T-cell (primary cell): Measurements from ENCODE around the gene MTMR6. TPM values are rescaled to one million over a fixed set of nuclear protein-coding genes. Genes with fewer than 3 reads are reported as not detected.

ENCODE experiments used
- ATAC-seq, 4 experiments: fragments of 200-7000 bp in 3 of 4; fragments of 150-1000 bp in 1 of 4; cut with Tn5 transposase; replicated peaks in 1 of 4; 1 replicate in 3 of 4; 2 replicates in 1 of 4; pipeline ENCODE4 v1.10.0; 2021; ENCODE audit warnings: moderate library complexity in 3 of 4, mild to moderate bottlenecking in 2 of 4, moderate number of reproducible peaks in 1 of 4
- CTCF ChIA-PET, 2 donors: fragments of 300-600 bp; sonication (Branson Sonifier 250); formaldehyde crosslinking; loops; one replicate each; lab custom pipeline; 2022; ENCODE audit warnings: antibody characterized with exemption in 2 of 2; lab: Charles Lee
- POLR2A ChIA-PET, 2 donors: fragments of 300-600 bp; sonication (Branson Sonifier 250); formaldehyde crosslinking; loops; one replicate each; lab custom pipeline; 2022; ENCODE audit warnings: antibody characterized with exemption in 2 of 2; lab: Charles Lee
- DNase-seq, 35 experiments: peaks; one replicate each; pipeline versions ENCODE4 v3.0.0 to v3.0.0-alpha.2; 2013 to 2023
- H3K27ac ChIP-seq: one replicate; pipeline ENCODE4 v1.5.1; 2013; ENCODE audit warnings: low read length
- H3K27me3 ChIP-seq, 2 experiments: replicated peaks in 1 of 2; 1 replicate in 1 of 2; 2 replicates in 1 of 2; pipeline versions ENCODE4 v1.6.1 to v1.7.0; 2013; ENCODE audit warnings: low read length in 1 of 2, mixed read lengths in 1 of 2; ENCODE audit not compliant: control insufficient read depth in 2 of 2, insufficient read depth in 2 of 2; ENCODE audit errors: extremely low read depth in 1 of 2
- H3K36me3 ChIP-seq, 2 donors: 1 replicate in 1 of 2; 2 replicates in 1 of 2; pipeline versions ENCODE4 v1.6.1 to v1.7.0; 2013; ENCODE audit warnings: low read length in 1 of 2; ENCODE audit not compliant: control insufficient read depth in 2 of 2, insufficient read depth in 1 of 2; ENCODE audit errors: extremely low read depth in 1 of 2
- H3K4me1 ChIP-seq, 2 experiments: 1 replicate in 1 of 2; 2 replicates in 1 of 2; pipeline versions ENCODE4 v1.6.1 to v1.7.0; 2013; ENCODE audit warnings: low read length in 2 of 2, mixed read lengths in 1 of 2; ENCODE audit not compliant: insufficient read depth in 2 of 2, control insufficient read depth in 1 of 2; ENCODE audit errors: extremely low read depth in 1 of 2
- H3K4me3 ChIP-seq, 2 donors: 1 replicate in 1 of 2; 2 replicates in 1 of 2; pipeline versions ENCODE4 v1.5.1 to v1.7.0; 2013; ENCODE audit warnings: mild to moderate bottlenecking in 2 of 2, low read length in 1 of 2, moderate library complexity in 1 of 2; ENCODE audit not compliant: control insufficient read depth in 1 of 2; ENCODE audit errors: extremely low read depth in 1 of 2
- H3K9me3 ChIP-seq: 2 replicates; pipeline ENCODE4 v1.7.0; 2013
- H3K27ac Mint-ChIP-seq, 2 donors: one replicate each; pipeline ENCODE4 v1.8.0; 2020 to 2021; ENCODE audit warnings: mild to moderate bottlenecking in 2 of 2, mixed read lengths in 2 of 2
- H3K27me3 Mint-ChIP-seq, 2 donors: one replicate each; pipeline ENCODE4 v1.8.0; 2021 to 2022; ENCODE audit warnings: mixed read lengths in 2 of 2
- H3K36me3 Mint-ChIP-seq: one replicate; pipeline ENCODE4 v1.8.0; 2021; ENCODE audit warnings: mixed read lengths
- H3K4me1 Mint-ChIP-seq, 3 donors: one replicate each; pipeline ENCODE4 v1.8.0; 2020 to 2022; ENCODE audit warnings: mixed read lengths in 3 of 3, mild to moderate bottlenecking in 1 of 3
- H3K4me3 Mint-ChIP-seq, 3 donors: one replicate each; pipeline ENCODE4 v1.8.0; 2020 to 2022; ENCODE audit warnings: mild to moderate bottlenecking in 3 of 3, mixed read lengths in 3 of 3, moderate library complexity in 3 of 3
- H3K9me3 Mint-ChIP-seq, 3 donors: one replicate each; pipeline ENCODE4 v1.8.0; 2020 to 2022; ENCODE audit warnings: mixed read lengths in 3 of 3
- WGBS: methylation state at CpG from one replicate; pipeline ENCODE4 v1.1.5; 2013; ENCODE audit warnings: missing lambda C conversion rate; ENCODE audit not compliant: insufficient coverage; 5-methylcytosine and 5-hydroxymethylcytosine counted together
- total RNA-seq, 35 experiments: library from RNA in 6 of 35; stranded (reverse) in 6 of 35; fragments of 120-200 nt in 1 of 35; gene quantifications; one replicate each; pipeline versions ENCODE4 v1.2.1 to v1.2.4 and lab custom pipeline; 2013 to 2026

MTMR6 gene
- total RNA-seq, 5 donors from 2014 or later (not counting 1 experiment from before 2014, with no cell fraction given) = 15.6 to 19.2 (median 16.3) TPM

DNA sequence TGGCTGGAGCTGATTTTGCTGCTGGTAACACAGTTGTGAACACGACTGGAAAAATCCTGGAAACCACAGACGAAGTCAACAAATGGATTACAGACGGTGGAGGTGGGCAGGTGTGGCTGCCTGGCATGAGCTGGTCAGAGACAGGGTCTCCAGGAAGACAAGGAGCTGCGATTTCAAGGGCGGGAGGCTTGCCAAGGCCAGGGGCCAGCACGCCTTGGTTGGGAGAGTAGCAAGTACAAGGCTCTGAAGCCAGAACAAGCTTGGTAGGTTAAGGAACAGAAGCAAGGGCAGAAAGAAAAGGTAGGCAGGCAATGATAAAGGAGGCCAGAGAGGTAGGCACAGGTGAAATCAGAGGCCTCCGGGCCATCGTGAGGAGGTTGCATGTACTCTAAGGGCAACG, 64.5 kb downstream of the MTMR6 start:
- 86% methylated on average over 9 of the region's 9 CpGs for WGBS
- Histone ChIP-seq H3K36me3 (no peaks in the 10 kb centered on the region), H3K27me3 (peaks cover 0 to 14% of the 10 kb centered on the region in 2 experiments), H3K9me3 (no peaks in the 10 kb centered on the region), H3K4me1 (peaks cover 0 to 2% of the 10 kb centered on the region in 2 experiments), H3K27ac (no peak overlapping the region), H3K4me3 (no peak overlapping the region)
- H3K9me3 Mint-ChIP-seq = no peaks in the 10 kb centered on the region
- H3K4me3 Mint-ChIP-seq = no peak overlapping the region
- peaks cover 15 to 17% of the 10 kb centered on the region in 2 donors for H3K27me3 Mint-ChIP-seq
- ATAC-seq (no peak), DNase-seq (no peak)
- H3K36me3 Mint-ChIP-seq = no peaks in the 10 kb centered on the region
- POLR2A ChIA-PET = no interaction called here
- CTCF ChIA-PET = no interaction called here
- H3K27ac Mint-ChIP-seq = no peak overlapping the region
- no peaks in the 10 kb centered on the region for H3K4me1 Mint-ChIP-seq

DNA sequence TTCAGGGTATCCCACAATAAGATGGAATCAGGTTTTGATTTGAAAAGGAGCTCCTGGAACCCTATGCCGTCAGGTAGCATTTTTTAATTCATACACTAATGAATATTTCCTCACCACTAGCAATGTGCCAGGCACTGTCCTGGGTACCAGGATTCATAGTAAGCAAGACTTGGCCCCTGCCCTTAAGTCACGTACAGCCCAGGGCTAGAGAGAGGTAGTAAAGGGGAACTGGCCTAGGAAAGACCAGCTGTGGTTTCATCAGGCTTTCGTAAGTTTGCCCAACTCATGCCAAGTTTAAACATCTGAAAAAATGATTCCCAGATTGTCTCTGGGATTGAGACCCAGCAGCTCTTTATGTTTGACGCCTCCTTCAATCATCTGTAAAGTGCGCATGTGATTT, 69.3 kb downstream of the MTMR6 start:
- H3K4me3 Mint-ChIP-seq = no peak overlapping the region

DNA sequence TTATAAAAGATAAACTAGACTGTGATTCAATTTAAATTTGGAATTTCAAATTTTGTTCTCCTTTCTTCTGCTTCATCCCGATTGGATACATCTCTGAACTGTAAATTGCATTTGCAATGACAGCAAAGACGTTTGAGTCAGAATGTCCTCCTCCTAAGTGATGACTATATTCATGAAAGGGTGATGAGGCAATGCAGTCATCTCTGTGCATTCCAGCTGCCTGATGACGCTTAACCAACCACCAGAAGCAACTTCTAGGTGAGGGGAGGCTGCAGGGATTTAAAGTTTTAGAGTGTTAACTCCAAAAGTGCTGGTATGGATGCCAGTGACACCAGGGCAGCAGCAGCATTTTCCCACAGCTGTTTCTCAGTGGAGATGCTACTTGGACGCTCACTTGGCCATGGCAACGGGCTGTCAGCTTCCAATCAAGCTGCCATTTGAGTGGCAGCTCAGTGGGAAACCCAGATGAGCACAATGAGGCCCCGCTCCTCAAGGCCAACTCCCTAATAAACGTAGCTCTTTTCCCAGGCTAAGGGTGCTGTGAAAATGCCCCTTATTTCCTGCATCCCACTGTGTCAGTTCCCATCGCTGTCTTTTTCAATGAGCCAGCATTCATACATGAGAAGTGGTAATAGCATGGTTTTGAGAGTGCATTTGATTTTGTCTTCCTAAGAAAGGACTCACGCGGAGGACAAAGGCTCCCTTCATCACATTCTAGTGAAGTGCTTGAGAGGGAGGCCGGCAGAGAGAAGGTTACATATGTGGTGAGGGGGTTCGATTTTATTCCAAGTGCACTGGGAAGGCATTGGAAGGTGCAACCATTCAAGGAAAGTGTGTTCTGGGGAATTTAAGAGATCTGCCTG, 70.0 kb downstream of the MTMR6 start:
- Histone ChIP-seq H3K27me3 (no peaks in the 10 kb centered on the region), H3K27ac (no peak overlapping the region), H3K4me3 (no peak overlapping the region), H3K36me3 (no peaks in the 10 kb centered on the region), H3K4me1 (peaks cover 0 to 2% of the 10 kb centered on the region in 2 experiments), H3K9me3 (no peaks in the 10 kb centered on the region)
- Mint-ChIP-seq H3K4me1 (no peaks in the 10 kb centered on the region), H3K9me3 (no peaks in the 10 kb centered on the region), H3K27me3 (peaks cover 7 to 13% of the 10 kb centered on the region in 2 donors), H3K4me3 (no peak overlapping the region), H3K27ac (no peak overlapping the region), H3K36me3 (no peaks in the 10 kb centered on the region)
- POLR2A ChIA-PET = no interaction called here
- 64% methylated on average over 8 of the region's 12 CpGs for WGBS
- DNase-seq = no peak
- CTCF ChIA-PET = interaction anchor here in 1 of 2 donors (0.7 kb wide), 1 partner anchor 942 kb away, joined by 3 read pairs; no protein-coding TSS in a partner anchor
- ATAC-seq = no peak

More for the DNA sequence above, 69.3 kb downstream of the MTMR6 start:
- Histone ChIP-seq H3K27me3 (peaks cover 0 to 5% of the 10 kb centered on the region in 2 experiments), H3K27ac (no peak overlapping the region), H3K4me1 (peaks cover 0 to 2% of the 10 kb centered on the region in 2 experiments), H3K9me3 (no peaks in the 10 kb centered on the region), H3K4me3 (no peak overlapping the region), H3K36me3 (no peaks in the 10 kb centered on the region)
- DNase-seq (no peak), ATAC-seq (no peak)
- 64% methylated on average over 3 of the region's 5 CpGs for WGBS
- Mint-ChIP-seq H3K4me1 (no peaks in the 10 kb centered on the region), H3K36me3 (no peaks in the 10 kb centered on the region), H3K9me3 (no peaks in the 10 kb centered on the region), H3K27me3 (peaks cover 13 to 19% of the 10 kb centered on the region in 2 donors), H3K27ac (no peak overlapping the region)
- POLR2A ChIA-PET = no interaction called here
- CTCF ChIA-PET = no interaction called here

DNA sequence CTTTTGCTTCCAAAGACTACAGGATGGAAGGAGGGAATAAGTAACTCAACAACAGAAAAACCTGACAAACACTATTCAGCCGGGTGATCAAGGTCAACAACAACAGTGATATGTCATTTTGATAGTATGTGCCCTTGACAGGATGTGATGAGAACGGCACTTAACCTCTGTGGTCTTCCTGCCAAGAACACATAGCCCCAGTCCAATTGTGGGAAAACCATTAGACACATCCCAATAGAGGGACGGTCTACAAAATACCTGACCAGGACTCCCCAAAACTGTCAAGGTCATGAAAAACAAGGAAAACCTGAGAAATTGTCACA, 72.1 kb downstream of the MTMR6 start:
- no peak overlapping the region for H3K4me3 Mint-ChIP-seq
- no peaks in the 10 kb centered on the region for H3K27me3 ChIP-seq
- no peaks in the 10 kb centered on the region for H3K4me1 ChIP-seq
- peaks cover 2 to 9% of the 10 kb centered on the region in 2 donors for H3K27me3 Mint-ChIP-seq
- H3K9me3 Mint-ChIP-seq = no peaks in the 10 kb centered on the region
- CTCF ChIA-PET = no interaction called here
- DNase-seq = no peak
- H3K4me1 Mint-ChIP-seq = no peaks in the 10 kb centered on the region
- no peak overlapping the region for H3K27ac Mint-ChIP-seq
- H3K36me3 ChIP-seq = no peaks in the 10 kb centered on the region
- POLR2A ChIA-PET = no interaction called here
- WGBS = 50% methylated on average over 2 of the region's 3 CpGs
- no peak overlapping the region for H3K27ac ChIP-seq
- no peak for ATAC-seq
- H3K36me3 Mint-ChIP-seq = no peaks in the 10 kb centered on the region
- H3K4me3 ChIP-seq = no peak overlapping the region
- H3K9me3 ChIP-seq = no peaks in the 10 kb centered on the region

DNA sequence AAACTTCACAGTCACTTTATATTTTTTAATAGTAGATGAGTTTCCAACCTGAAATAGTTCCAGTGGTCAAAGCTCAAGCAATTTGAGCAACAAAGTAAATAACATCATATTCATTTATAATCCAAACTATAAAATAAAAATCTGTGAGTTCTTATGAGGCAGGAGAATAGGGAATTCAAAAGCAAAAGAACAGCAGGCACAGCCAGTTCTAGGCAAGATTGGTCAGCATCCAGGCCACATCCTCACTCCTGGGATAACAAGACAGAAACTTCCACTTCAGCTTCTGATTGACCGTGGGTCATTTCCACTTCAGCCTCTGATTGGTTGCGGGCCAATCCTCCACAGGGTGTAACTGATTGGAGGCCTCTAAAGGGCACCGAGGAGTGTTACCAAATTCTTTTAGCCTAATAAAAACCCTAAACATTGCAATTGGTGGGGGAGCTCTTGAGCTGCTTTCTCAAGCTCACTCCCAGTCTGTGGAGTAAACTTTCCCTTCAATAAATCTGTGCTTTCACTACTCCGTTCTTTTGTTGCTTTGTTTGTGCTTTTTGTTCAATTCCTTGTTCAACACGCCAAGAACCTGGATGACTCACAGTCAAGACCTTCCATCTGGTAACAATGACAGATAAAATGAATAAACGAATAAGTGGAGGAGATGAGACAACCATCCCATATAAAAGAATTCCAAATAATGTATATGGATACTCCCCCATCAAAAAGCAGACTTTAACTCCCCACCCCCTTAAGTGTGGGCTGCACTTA, 72.6 kb downstream of the MTMR6 start:
- Histone ChIP-seq H3K4me3 (no peak overlapping the region), H3K27me3 (no peaks in the 10 kb centered on the region), H3K9me3 (no peaks in the 10 kb centered on the region), H3K27ac (no peak overlapping the region), H3K36me3 (no peaks in the 10 kb centered on the region), H3K4me1 (no peaks in the 10 kb centered on the region)
- no peak overlapping the region for H3K27ac Mint-ChIP-seq
- CTCF ChIA-PET = no interaction called here
- H3K36me3 Mint-ChIP-seq = no peaks in the 10 kb centered on the region
- no peak for DNase-seq
- ATAC-seq = no peak
- WGBS = 60% methylated on average over 1 of the region's 6 CpGs
- no peak overlapping the region for H3K4me3 Mint-ChIP-seq
- POLR2A ChIA-PET = no interaction called here
- peaks cover 2 to 9% of the 10 kb centered on the region in 2 donors for H3K27me3 Mint-ChIP-seq
- H3K9me3 Mint-ChIP-seq = no peaks in the 10 kb centered on the region
- no peaks in the 10 kb centered on the region for H3K4me1 Mint-ChIP-seq

DNA sequence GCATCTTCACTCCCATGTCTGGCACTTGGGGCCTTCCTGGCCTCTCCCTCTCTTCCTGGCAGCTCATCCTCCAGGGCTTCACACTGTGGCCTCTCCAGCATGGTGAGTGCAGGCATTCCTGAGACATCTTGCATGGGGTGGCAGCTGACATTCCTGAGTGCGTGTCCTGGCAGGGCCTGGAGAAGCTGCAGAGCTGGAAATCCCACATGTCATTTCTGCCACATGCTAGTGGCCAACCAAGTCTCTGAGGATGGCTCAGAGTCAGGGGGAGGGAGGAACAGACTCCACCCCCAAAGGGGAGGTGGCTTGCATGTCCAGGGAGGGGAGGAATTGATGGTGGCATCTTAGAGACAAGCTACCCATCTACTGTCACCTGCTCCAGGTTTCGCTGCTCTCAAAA, 73.6 kb downstream of the MTMR6 start:
- Histone ChIP-seq H3K27ac (no peak overlapping the region), H3K4me3 (no peak overlapping the region), H3K27me3 (no peaks in the 10 kb centered on the region), H3K9me3 (no peaks in the 10 kb centered on the region), H3K4me1 (no peaks in the 10 kb centered on the region), H3K36me3 (no peaks in the 10 kb centered on the region)
- Mint-ChIP-seq H3K4me3 (no peak overlapping the region), H3K36me3 (no peaks in the 10 kb centered on the region), H3K27ac (no peak overlapping the region), H3K9me3 (no peaks in the 10 kb centered on the region), H3K4me1 (no peaks in the 10 kb centered on the region), H3K27me3 (peaks cover 2 to 9% of the 10 kb centered on the region in 2 donors)
- ATAC-seq (no peak), DNase-seq (no peak)
- 100% methylated on average over 1 of the region's 2 CpGs for WGBS
- POLR2A ChIA-PET = no interaction called here
- CTCF ChIA-PET = no interaction called here
